HG03460 (cell line): ENCODE measurements around the gene TALDO1.
A peak's percentile ranks its signal among the peaks of the same experiment; 100 is the strongest.
"Not testable (repeated sequence)": the region's sequence is repeated elsewhere in the genome, so short reads cannot be mapped to it uniquely, and the experiment has no call there.

ENCODE experiments used
- ATAC-seq: cut with Tn5 transposase; IDR thresholded peaks from one replicate; pipeline ENCODE4 v1.9.1; 2021; ENCODE audit not compliant: unreplicated experiment

Gene TALDO1

DNA sequence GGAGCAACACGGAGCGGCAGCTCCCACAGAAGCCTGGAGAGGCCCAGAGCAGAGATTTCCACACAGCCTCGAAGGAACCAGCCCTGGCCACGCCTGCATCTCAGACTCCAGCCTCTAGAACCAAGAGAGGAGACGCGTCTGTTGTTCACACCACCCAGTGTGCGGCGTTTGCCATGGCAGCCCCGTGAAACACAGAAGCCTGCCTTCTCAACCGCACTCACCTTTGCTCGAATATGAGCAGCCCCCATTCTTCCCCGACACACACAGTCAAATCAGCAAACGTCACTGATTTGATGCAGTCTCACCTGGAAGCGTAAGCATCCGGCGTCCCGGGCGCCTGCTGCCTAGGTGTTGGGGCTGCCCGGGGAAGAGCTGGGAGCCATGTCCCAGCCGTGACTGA is 14.2 kb upstream of the TALDO1 start:
- no peak for ATAC-seq

DNA sequence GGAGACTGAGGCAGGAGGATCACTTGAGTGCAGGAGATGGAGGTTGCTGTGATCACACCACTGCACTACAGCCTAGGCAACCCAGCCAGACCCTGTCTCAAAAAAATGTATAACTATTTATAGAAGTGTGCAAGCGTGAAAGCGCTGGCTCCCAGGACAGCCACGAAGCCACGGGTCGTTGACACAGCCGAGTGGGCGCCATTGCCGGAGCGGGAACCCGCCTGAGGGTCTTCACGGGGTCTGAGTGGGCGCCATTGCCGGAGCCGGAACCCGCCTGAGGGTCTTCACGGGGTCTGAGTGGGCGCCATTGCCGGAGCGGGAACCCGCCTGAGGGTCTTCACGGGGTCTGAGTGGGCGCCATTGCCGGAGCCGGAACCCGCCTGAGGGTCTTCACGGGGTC is 12.7 kb upstream of the TALDO1 start:
- ATAC-seq: not testable (repeated sequence)

DNA sequence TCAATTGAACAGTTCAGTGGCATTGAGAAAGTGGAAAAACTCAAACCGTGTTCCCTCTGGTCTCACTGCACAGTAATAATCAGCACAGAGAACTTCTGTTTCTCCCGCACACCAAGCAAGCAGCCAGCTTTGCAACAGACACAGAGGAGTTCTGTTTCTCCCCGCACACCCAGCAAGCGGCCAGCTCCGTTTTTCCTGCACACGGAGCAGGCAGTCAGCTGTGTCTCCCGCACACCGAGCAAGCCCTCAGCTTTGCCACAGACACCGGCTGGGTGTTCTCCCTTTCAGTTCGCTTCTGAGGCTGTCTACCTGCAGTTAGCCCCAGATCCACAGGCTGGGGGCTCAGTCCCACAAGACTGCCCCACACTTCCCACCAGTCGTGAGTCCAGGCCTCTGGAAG is 9.9 kb upstream of the TALDO1 start:
- no peak for ATAC-seq

DNA sequence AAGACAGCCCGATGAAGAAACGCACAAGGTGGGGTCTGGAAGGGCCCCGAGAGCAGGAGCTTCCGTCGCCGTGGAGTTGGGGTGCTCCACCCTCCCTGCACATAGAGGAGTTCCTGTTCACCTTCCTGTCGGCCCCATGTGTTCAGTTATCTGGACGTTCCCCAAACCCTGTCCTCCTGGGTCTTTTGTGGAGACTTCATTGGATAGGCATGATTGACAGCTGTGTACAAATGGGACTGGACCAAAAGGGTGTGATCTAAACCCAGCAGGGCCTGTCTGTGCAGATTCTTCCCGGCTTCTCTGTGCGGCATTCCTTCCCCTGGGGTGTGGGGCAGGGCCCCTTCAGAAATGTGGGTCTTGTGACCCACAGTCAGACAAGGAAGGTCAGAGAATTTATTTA is 9.4 kb upstream of the TALDO1 start:
- not testable (repeated sequence) for ATAC-seq

DNA sequence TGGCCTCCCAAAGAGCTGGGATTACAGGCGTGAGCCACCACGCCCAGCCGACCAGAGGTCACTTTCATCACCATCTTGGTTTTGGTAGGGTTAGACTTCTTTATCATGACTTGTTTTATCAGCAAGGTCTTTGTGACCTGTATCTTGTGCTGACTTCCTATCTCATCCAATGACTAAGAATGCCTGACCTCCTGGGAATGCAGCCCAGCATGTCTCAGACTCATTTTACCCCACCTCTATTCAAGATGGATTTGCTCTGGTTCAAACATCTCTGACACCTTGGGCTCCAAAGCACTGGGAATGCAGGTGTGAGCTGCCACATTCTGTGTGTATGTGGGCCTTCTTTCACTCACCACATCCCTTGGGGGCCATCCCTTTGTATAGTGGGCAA is 5.1 kb upstream of the TALDO1 start:
- no peak for ATAC-seq

DNA sequence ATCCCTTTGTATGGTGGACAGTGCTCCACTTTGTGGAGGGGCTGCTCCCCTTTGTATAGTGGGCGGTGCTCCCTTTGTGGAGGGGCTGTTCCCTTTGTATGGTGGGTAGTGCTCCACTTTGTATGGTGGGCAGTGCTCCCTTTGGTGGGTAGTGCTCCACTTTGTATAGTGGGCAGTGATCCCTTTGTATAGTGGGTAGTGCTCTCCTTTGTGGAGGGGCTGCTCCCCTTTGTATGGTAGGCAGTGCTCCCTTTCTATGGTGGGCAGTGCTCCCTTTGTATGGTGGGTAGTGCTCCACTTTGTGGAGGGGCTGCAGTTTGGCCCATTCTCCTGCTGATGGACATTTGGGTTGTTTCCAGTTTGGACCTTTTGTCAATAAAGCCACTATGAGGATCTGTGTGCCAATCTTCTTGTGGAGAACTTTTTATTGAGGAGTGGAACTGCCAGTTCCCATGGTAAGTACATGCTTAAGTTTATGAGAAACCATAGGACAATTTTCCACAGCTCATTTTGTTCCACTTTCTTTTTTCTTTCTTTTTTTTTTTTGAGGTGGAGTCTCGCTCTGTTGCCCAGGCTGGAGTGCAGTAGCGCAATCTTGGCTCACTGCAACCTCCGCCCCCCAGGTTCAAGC is 4.6 kb upstream of the TALDO1 start:
- ATAC-seq: no peak

DNA sequence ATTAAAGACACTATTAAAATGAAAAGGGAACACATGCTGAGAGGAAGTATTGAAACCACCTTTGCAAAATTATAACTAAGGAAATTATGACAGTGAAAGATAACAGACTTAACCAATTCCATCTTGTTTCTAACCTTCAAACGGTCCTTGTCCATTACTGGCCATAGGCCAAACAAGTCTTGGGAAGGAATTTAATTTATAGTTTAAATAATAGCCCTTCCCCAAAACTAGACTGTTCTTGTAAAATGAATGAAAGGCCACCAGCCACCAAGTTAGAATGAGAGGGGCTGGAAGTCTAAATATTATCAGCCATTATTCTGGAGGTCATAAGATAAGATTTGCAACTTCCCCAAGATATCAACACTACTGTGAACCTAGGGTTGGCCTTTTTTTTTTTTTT is 1.8 kb upstream of the TALDO1 start:
- ATAC-seq: no peak

DNA sequence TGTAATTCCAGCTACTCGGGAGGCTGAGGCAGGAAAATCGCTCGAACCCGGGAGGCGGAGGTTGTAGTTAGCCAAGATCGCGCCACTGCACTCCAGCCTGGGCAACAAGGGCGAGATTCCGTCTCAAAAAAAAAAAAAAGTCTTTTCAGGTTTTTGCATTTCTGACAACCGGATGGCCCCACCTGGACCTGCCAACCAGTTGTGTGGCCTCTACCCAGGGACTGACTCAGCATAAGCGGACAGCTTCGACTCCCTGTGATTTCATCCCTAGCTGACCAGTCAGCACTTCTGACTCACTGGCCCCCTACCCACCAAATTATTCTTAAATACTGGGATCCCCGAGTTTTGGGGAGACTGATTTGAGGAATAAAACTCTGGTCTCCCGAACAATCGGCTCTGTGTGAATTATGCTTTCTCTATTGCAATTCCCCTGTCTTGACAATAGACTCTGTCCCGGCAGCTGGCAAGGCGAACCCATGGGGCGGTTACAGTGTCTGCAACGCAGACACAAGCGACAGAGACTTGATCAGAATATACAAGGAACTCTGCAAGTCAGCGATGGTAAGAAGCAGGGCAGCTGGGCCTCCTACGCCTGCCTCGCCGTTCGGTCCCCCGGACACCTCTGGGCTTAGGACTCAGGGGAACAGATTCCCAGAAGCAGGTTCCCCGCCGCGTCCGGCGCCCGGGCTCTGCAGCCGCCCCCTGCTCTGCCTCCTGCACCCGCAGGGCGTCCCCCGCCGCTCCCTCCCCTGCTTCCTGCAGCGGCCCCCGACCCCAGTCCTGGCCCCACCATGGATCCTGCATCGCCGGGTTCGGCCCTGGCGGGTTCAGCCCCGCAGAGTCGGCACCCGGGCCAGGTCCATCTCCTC is 741 bp upstream of the TALDO1 start:
- peak; percentile 29 for ATAC-seq

DNA sequence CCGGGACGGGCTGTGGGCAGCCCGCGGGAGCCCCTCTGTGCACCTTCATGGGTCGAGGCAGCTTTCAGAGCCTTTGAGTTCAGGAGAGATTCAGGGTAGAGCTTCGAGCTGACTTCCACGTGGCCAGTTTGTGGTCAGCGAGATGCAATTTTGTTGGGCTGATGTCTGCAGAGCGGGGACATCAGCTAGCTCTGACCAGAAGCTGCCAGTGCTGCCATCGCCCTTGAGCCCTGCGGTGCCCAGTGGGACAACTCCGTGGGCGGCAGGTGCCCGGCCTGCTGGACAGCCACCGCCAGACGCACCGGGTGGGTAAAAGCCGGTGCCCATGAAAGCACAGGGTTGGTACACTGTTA is 719 bp downstream of the TALDO1 start:
- peak; percentile 10 for ATAC-seq

DNA sequence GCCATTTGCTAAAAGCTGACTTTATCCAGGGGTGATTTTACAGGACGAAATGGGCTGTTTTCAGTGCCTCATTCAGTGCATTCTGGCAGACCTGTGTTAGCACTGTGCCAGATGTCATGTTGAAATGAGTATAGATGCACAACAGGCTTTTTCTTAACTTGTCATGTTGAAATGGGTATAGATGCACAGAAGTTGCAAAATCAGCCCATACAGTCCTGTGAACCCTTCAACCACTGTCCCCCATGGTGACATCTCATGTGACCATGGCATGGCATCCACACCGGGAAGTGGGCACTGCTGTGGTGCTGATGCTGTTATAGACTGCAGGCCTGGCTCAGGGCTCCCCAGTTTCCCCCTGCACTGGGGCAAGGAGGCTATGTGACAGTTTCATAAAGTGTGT is 2.5 kb downstream of the TALDO1 start:
- no peak for ATAC-seq

DNA sequence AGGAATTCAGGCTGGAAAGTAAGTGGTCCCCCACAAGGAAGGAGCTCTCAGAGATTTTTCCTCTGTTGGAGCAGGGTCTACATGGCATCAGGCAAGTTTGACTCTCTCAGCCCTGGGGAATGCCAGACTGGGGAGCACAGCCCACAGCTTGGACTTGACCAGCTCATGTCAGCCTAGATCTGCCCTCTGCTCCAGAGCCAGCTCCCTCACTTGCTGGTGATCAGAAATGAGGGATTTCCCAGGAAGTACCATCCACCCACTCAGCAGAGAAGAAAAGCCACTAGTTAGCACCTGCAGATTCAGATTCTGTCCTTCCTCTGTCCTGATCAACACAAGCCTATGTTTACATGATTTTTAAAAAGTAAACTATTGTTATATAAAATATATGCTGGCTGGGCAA is 13.0 kb downstream of the TALDO1 start:
- no peak for ATAC-seq

DNA sequence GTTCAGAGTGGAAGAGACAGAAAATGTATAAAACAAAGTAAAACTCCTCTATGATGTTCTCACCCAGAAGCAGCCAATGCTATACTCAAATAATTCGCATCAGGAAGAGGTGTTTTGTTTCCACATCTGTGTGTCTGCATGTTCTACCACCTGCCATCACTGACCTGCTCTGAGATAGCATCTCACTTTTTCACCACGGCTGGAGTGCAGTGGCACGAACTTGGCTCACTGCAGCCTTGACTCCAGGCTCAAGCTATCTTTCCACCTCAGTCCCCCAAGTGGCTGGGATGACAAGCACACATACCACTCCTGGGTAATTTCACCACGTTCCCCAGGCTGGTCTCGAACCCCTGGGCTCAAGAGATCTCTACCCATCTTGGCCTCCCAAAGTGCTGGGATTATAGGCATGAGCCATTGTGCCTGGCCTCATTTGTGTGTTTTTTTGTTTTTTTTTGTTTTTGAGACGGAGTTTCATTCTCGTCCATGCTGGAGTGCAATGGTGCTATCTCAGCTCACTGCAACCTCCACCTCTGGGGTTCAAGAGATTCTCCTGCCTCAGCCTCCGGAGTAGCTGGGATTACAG is 14.4 kb downstream of the TALDO1 start:
- ATAC-seq: no peak

DNA sequence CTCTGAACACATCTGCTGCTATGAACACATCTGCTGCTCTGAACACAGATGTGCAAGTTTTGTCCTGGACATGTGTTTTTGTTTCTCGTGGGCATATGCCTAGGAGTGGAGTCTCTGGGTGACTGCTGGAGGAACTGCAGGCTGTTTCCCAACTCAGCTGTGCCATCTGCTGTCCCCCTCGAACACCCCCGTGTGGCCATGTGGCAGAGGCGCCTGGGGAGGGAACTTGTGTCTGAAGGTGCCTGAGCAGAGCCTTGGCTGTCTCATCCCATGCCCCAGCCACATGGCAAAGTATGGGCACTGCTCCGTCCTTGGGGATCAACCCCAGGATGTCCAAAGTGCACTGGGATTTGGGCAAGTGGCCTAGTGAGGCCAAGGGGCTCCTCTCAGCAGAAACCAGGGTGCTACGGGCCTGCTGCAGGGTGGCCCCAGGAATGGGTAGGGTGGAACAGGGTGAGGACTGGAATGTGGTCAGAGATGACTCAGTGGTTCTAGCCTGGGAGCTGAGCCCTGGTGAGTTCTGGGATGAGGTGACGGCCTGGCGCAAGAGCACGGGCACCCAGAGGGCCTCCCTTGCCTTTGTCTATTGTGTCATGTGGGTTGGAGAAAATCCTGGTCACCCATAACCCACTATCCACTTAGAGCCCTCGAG is 15.3 kb downstream of the TALDO1 start:
- ATAC-seq: no peak

DNA sequence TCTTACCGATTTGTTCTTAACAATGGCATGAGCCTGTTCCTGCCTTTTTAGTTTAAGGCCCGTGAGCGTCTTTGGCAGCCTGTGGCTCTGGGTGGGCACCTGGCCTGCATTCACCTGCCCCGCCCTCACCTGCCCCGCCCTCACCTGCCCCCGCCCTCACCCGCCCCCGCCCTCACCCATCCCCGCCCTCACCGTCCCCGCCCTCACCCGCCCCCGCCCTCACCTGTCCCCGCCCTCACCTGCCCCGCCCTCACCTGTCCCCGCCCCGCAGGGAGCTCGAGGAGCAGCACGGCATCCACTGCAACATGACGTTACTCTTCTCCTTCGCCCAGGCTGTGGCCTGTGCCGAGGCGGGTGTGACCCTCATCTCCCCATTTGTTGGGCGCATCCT is 15.8 kb downstream of the TALDO1 start:
- ATAC-seq: no peak

DNA sequence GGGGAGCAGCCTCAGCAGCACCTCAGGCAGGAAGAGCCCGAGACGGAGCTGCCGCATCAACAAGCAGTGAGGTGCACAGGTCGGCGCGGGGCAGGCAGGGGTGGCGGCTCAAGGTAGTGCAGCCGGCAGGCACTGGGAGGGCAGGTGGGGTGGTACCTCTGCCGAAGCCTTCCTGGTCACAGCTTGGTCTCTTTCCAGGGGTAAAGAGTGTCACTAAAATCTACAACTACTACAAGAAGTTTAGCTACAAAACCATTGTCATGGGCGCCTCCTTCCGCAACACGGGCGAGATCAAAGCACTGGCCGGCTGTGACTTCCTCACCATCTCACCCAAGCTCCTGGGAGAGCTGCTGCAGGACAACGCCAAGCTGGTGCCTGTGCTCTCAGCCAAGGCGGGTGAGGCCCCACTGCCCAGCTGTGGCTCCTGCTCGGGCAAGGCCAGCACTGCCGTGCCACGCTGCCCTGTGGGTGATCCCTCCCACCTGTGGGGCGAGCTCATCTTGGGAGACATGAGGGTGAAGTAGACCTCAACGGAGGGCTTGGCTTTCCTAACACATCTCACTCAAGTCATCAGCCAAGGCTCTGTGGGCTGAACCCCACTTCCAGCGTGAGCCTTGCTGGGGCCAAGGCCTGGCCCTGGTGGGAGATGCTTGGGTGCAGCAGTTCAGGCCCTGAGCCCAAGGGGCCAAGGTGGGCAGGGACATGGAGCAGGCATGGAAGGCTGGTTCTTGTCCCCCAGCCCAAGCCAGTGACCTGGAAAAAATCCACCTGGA is 16.5 kb downstream of the TALDO1 start:
- ATAC-seq: no peak

DNA sequence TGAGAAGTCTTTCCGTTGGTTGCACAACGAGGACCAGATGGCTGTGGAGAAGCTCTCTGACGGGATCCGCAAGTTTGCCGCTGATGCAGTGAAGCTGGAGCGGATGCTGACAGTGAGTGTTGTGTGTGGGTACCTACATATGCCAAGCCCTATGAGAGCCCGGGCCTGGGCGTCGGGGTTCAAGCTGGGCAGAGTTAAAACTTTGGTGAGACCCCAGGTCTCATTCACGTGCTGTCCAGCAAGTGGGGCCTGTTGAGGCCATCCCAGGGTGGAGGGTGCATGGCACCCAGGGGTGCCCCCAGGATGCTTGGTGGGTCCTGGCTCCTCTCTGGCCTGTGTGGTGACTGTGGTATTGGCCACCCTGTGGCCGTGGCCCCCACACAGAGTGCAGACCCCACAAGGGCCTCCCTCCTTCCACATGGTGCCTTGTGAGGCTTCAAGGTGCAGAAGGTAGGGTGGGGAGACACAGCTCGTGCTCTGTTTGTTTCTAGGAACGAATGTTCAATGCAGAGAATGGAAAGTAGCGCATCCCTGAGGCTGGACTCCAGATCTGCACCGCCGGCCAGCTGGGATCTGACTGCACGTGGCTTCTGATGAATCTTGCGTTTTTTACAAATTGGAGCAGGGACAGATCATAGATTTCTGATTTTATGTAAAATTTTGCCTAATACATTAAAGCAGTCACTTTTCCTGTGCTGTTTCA is 17.2 kb downstream of the TALDO1 start:
- ATAC-seq: no peak

DNA sequence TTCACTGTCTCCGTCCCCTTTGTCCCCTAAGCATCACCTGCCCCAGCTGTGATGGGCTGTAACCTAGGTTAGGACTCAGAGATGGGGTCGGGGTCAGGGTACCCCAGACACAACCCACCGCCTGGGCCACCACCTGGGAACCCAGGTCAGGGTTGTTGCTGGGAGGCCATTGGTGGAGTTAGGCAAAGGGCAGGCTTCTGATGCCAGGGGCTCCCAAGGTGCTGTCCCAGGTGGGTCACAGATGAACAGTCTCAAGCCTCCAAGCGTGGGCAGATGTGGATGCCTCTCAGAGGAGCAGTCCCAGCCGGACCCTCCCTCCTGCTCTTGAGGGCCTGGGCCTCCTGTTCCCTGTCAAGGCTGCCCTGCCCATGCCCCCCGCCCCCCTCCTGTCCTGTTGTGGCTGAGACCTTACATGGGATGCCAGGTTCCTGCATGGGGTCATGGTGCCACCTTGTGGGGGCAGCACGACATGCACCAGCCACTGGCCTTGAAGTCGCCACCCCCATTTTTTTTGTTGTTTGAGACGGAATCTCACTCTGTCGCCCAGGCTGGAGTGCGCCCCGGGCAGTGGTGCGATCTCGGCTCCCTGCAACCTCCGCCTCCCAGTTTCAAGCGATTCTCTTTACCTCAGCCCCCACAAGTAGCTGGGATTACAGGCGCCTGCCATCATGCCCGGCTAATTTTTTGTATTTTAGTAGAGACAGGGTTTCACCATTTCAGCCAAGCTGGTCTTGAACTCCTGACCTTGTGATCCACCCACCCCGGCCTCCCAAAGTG is 17.9 kb downstream of the TALDO1 start:
- no peak for ATAC-seq

DNA sequence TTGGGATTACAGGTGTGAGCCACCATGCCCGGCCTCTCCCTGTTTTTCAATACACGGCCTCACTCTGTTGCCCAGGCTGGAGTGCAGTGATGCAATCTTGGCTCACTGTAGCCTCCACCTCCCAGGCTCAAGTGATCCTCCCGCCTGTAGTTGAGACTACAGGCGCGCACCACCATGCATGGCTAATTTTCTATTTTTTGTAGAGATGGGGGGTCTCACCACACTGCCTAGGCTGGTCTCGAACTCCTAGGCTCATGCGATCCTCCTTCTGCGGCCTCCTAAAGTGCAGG is 18.5 kb downstream of the TALDO1 start:
- no peak for ATAC-seq

DNA sequence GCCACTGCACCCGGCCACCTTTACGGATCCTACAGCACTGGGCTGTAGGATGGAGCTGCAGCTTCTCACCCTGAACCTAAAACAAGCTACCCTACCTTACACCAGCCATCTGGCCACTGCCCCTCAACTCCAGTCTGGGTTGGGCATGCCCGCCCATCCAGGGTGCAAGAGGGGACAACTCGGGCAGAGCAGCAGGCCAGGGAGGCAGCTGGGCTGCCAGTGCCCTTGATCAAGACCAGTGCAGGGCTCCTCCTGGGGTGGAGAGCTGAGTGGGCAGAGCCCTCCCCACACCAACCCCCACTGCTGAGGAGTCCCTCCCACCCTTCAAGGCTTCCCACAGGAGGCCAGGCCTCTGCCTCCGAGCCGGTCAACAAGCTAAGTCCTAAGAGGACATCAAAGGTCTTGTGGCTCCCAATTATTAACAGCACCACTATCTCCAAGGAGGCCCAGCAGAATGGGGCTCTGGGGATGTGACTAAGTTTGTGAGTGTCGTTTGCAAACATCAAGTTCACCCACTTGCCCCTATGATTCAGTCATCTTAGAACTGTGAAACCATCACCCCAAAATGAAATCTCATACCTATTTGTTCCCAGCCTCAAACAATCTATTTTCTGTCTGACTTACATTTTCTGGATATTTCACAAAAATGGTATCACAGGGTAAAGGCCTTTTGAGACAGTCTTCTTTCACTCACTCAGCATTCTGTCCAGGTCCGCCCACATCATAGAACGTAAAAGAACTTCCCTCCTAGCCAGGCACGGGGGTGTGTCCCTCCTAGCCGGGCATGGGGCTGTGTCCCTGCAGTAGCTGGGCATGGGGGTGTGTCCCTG is 19.1 kb downstream of the TALDO1 start:
- ATAC-seq: no peak
